KMS-11 (cell line): ENCODE measurements around the gene VTI1B.

Source experiments
- H2AFZ ChIP-seq: fragments of 200-600 bp; sonication (generic); 2 replicates; pipeline ENCODE4 v1.6.1; 2016; ENCODE audit warnings: antibody characterized with exemption, mixed run types, low read depth
- H3K27ac ChIP-seq: fragments of 200-600 bp; sonication (generic); 2 replicates; pipeline ENCODE4 v1.6.1; 2016; ENCODE audit warnings: mild to moderate bottlenecking, mixed run types
- H3K27me3 ChIP-seq: fragments of 200-600 bp; sonication (generic); 2 replicates; pipeline ENCODE4 v1.6.1; 2017; ENCODE audit warnings: mild to moderate bottlenecking, low read depth, mixed run types, moderate library complexity; ENCODE audit not compliant: insufficient read depth
- H3K36me3 ChIP-seq: fragments of 200-600 bp; sonication (generic); 2 replicates; pipeline ENCODE4 v1.6.1; 2017; ENCODE audit warnings: mild to moderate bottlenecking, mixed run types; ENCODE audit not compliant: insufficient read depth
- H3K4me1 ChIP-seq: fragments of 200-600 bp; sonication (generic); 2 replicates; pipeline ENCODE4 v1.6.1; 2016; ENCODE audit warnings: mild to moderate bottlenecking, low read depth, mixed run types; ENCODE audit not compliant: poor library complexity, severe bottlenecking
- H3K4me2 ChIP-seq: fragments of 200-600 bp; sonication (generic); 2 replicates; pipeline ENCODE4 v1.7.0; 2016; ENCODE audit warnings: mild to moderate bottlenecking, mixed run types
- H3K4me3 ChIP-seq: fragments of 200-600 bp; sonication (generic); IDR thresholded peaks from 2 replicates; pipeline ENCODE4 v1.6.1; 2017; ENCODE audit warnings: low read depth, low read length, mixed read lengths; ENCODE audit not compliant: insufficient read depth
- H3K79me2 ChIP-seq: fragments of 200-600 bp; sonication (generic); 2 replicates; pipeline ENCODE4 v1.6.1; 2016; ENCODE audit warnings: low read depth, mixed run types; ENCODE audit not compliant: insufficient read depth
- H3K9ac ChIP-seq: fragments of 200-600 bp; sonication (generic); 2 replicates; pipeline ENCODE4 v1.6.1; 2016; ENCODE audit warnings: mild to moderate bottlenecking, mixed run types
- H4K20me1 ChIP-seq: fragments of 200-600 bp; sonication (generic); 2 replicates; pipeline ENCODE4 v1.6.1; 2016; ENCODE audit warnings: mild to moderate bottlenecking, mixed run types; ENCODE audit not compliant: insufficient read depth
- TF ChIP-seq, protein P1 (sequence below): fragments of 200-600 bp; sonication (generic); conservative IDR thresholded peaks from 2 replicates; pipeline ENCODE4 v1.6.1; 2017; ENCODE audit warnings: low read depth, mild to moderate bottlenecking, antibody characterized with exemption, low read length, moderate library complexity, mixed read lengths

VTI1B gene

GRCh38 chr14:67675219-67675582 lies 769 bp upstream of the VTI1B start:
- Histone ChIP-seq H3K27ac (no peak overlapping the region), H3K27me3 (no peaks in the 10 kb centered on the region), H2AFZ (peak overlapping the region; percentile 82), H4K20me1 (peaks cover 5% of the 10 kb centered on the region; the same call in 1 of the 2 replicates), H3K79me2 (peaks cover 20% of the 10 kb centered on the region; the same call in 1 of the 2 replicates), H3K36me3 (no peaks in the 10 kb centered on the region), H3K4me2 (peak overlapping the region; percentile 57; the same call in 1 of the 2 replicates), H3K9ac (peak overlapping the region; percentile 66; the same call in 1 of the 2 replicates), H3K4me1 (peaks cover 27% of the 10 kb centered on the region), H3K4me3 (no peak overlapping the region)
- TF ChIP-seq, protein P1, sequence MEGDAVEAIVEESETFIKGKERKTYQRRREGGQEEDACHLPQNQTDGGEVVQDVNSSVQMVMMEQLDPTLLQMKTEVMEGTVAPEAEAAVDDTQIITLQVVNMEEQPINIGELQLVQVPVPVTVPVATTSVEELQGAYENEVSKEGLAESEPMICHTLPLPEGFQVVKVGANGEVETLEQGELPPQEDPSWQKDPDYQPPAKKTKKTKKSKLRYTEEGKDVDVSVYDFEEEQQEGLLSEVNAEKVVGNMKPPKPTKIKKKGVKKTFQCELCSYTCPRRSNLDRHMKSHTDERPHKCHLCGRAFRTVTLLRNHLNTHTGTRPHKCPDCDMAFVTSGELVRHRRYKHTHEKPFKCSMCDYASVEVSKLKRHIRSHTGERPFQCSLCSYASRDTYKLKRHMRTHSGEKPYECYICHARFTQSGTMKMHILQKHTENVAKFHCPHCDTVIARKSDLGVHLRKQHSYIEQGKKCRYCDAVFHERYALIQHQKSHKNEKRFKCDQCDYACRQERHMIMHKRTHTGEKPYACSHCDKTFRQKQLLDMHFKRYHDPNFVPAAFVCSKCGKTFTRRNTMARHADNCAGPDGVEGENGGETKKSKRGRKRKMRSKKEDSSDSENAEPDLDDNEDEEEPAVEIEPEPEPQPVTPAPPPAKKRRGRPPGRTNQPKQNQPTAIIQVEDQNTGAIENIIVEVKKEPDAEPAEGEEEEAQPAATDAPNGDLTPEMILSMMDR, result no peak

- Histone ChIP-seq H4K20me1 (peaks cover 5% of the 10 kb centered on the region; the same call in 1 of the 2 replicates), H3K27me3 (no peaks in the 10 kb centered on the region), H3K79me2 (peaks cover 20% of the 10 kb centered on the region; the same call in 1 of the 2 replicates), H3K36me3 (no peaks in the 10 kb centered on the region), H3K27ac (no peak overlapping the region), H3K9ac (peak overlapping the region; percentile 66; the same call in 1 of the 2 replicates), H3K4me3 (no peak overlapping the region), H3K4me1 (peaks cover 25% of the 10 kb centered on the region), H3K4me2 (peak overlapping the region; percentile 67), H2AFZ (peak overlapping the region; percentile 82)
- TF ChIP-seq, protein P1, result 0 out of 2 replicates have a peak, but pooled peaks have one; percentile 19
These were observed 323 bp downstream of the VTI1B start for GRCh38 chr14:67674139-67674479.

DNA sequence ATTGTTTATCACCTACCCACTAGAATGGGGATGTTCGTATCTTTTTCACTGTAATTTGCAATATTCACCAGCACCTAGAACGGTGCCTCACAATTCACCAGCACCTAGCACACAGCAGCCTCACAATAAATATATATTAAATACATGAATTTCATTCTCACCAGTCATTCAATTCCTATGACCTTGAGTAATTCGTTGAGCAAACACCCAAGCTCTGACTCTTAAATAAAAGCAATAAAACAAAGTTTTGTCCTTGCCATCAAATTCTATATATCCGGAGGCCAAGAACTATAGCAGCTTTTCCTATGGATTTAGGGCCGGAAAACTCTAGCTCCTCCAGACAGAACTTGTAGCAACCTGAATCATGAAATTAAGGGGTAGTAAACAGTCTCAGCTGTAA lies 981 bp downstream of the VTI1B start:
- Histone ChIP-seq H3K4me1 (peaks cover 32% of the 10 kb centered on the region), H3K27me3 (no peaks in the 10 kb centered on the region), H3K27ac (no peak overlapping the region), H4K20me1 (peaks cover 5% of the 10 kb centered on the region; the same call in 1 of the 2 replicates), H3K4me2 (peak overlapping the region; percentile 67), H2AFZ (no peak overlapping the region), H3K9ac (no peak overlapping the region), H3K4me3 (no peak overlapping the region), H3K36me3 (no peaks in the 10 kb centered on the region), H3K79me2 (peaks cover 20% of the 10 kb centered on the region; the same call in 1 of the 2 replicates)
- TF ChIP-seq, protein P1, result no peak

DNA sequence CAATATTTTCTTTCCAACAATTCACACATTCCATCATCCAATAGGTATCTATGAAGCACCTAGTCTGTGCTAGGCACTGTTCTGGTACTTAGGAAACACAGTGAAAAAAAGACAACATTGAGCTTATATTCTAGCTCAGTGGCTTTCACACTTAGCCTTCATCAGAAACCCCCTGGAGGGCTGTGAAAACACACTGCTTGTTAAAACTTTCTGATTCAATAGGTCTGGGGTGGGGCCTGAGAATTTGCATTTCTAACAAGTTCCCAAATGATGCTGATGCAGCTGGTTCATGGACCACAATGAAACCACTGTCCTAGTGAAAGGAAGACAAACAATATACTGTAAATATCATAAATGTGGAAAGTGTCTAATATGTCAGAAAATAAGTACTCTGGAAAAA lies 5.9 kb downstream of the VTI1B start:
- Histone ChIP-seq H3K4me1 (peaks cover 57% of the 10 kb centered on the region), H3K9ac (no peak overlapping the region), H4K20me1 (0 out of 2 replicates have a peak, but pooled peaks cover 4% of the 10 kb centered on the region), H3K79me2 (peaks cover 29% of the 10 kb centered on the region; the same call in 1 of the 2 replicates), H3K36me3 (no peaks in the 10 kb centered on the region), H2AFZ (no peak overlapping the region), H3K27ac (no peak overlapping the region), H3K4me3 (no peak overlapping the region), H3K27me3 (no peaks in the 10 kb centered on the region), H3K4me2 (peak overlapping the region; percentile 36; the same call in 1 of the 2 replicates)
- TF ChIP-seq, protein P1, result no peak
